Nephron progenitor cell (in vitro differentiated cells): Measurements from ENCODE around the gene ZBTB4.

Experiments used
- DNase-seq: peaks from one replicate; pipeline ENCODE4 v3.0.0; 2021
- H3K27ac Mint-ChIP-seq: 2 replicates; pipeline ENCODE4 v1.8.0; 2021; ENCODE audit warnings: mild to moderate bottlenecking, moderate library complexity, mixed read lengths
- H3K27me3 Mint-ChIP-seq: 2 replicates; pipeline ENCODE4 v1.8.0; 2021; ENCODE audit warnings: mild to moderate bottlenecking, low read depth, mixed read lengths; ENCODE audit not compliant: poor library complexity
- H3K36me3 Mint-ChIP-seq: 2 replicates; pipeline ENCODE4 v1.8.0; 2021; ENCODE audit warnings: low read depth, mixed read lengths
- H3K4me1 Mint-ChIP-seq: 2 replicates; pipeline ENCODE4 v1.8.0; 2021; ENCODE audit warnings: mixed read lengths
- H3K4me3 Mint-ChIP-seq: 2 replicates; pipeline ENCODE4 v1.8.0; 2021; ENCODE audit warnings: mild to moderate bottlenecking, moderate library complexity, mixed read lengths
- H3K9me3 Mint-ChIP-seq: 2 replicates; pipeline ENCODE4 v1.8.0; 2021; ENCODE audit warnings: mild to moderate bottlenecking, moderate library complexity, mixed read lengths
- TF ChIP-seq, protein P1 (sequence below): fragments of 200-600 bp; sonication (generic); IDR thresholded peaks from 2 replicates; pipeline ENCODE4 v1.5.0; 2021; ENCODE audit warnings: antibody characterized with exemption

The ZBTB4 gene

DNA sequence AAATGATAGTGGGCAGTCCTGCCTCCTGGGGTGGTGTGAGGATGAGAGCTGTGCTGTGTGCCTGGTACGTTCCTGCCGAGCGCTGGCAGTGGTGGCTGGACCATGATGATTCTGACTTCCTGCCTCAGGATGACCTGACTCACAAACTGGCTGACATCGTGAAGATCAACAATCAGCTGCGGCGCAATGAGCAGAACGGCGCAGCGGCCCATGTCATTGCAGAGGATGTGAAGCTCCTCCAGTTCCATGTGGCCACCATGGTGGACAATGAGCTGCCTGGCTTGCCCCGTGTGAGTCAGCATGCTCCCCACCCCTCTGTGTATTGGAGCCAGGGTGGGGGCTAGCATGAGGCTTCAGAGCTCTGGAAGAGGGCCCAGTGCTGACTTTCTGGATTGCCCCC lies 17.8 kb upstream of the ZBTB4 start:
- Mint-ChIP-seq H3K36me3 (peaks cover 85% of the 10 kb centered on the region), H3K27ac (peak overlapping the region; percentile 64)

DNA sequence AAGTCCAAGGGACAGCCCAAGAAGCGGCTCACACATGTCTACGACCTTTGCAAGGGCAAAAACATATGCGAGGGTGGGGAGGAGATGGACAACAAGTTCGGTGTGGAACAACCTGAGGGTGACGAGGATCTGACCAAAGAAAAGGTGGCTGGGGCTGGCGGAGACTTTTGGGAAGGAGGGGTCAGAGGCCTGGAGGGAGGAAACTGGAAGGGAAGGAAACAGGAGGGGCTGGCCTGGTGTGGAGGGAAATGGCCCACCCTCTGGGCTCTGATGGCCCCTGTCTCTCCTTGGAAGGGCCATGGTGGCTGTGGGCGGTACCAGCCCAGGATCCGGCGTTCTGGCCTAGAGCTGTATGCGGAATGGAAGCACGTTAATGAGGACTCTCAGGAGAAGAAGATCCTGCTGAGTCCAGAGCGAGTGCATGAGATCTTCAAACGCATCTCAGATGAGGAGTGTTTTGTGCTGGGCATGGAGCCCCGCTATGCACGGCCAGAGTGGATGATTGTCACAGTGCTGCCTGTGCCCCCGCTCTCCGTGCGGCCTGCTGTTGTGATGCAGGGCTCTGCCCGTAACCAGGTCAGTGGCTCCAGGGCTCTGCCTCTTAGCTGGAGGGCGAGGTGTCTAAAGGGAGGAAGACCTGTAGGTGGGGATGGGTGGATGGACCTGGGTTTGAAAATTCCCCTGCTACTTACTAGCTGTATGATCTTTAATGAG lies 17.2 kb upstream of the ZBTB4 start:
- H3K27ac Mint-ChIP-seq: peak overlapping the region; percentile 68
- H3K36me3 Mint-ChIP-seq: peaks cover 86% of the 10 kb centered on the region
- TF ChIP-seq, protein P1, sequence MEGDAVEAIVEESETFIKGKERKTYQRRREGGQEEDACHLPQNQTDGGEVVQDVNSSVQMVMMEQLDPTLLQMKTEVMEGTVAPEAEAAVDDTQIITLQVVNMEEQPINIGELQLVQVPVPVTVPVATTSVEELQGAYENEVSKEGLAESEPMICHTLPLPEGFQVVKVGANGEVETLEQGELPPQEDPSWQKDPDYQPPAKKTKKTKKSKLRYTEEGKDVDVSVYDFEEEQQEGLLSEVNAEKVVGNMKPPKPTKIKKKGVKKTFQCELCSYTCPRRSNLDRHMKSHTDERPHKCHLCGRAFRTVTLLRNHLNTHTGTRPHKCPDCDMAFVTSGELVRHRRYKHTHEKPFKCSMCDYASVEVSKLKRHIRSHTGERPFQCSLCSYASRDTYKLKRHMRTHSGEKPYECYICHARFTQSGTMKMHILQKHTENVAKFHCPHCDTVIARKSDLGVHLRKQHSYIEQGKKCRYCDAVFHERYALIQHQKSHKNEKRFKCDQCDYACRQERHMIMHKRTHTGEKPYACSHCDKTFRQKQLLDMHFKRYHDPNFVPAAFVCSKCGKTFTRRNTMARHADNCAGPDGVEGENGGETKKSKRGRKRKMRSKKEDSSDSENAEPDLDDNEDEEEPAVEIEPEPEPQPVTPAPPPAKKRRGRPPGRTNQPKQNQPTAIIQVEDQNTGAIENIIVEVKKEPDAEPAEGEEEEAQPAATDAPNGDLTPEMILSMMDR: no peak
- peaks cover 2% of the 10 kb centered on the region for H3K27me3 Mint-ChIP-seq
- no peaks in the 10 kb centered on the region for H3K9me3 Mint-ChIP-seq
- peaks cover 4% of the 10 kb centered on the region for H3K4me1 Mint-ChIP-seq
- no peak for DNase-seq
- no peak overlapping the region for H3K4me3 Mint-ChIP-seq

More for the DNA sequence above, 17.8 kb upstream of the ZBTB4 start:
- H3K9me3 Mint-ChIP-seq: no peaks in the 10 kb centered on the region
- peaks cover 2% of the 10 kb centered on the region for H3K27me3 Mint-ChIP-seq
- no peaks in the 10 kb centered on the region for H3K4me1 Mint-ChIP-seq
- no peak for DNase-seq
- TF ChIP-seq, protein P1: no peak
- no peak overlapping the region for H3K4me3 Mint-ChIP-seq

DNA sequence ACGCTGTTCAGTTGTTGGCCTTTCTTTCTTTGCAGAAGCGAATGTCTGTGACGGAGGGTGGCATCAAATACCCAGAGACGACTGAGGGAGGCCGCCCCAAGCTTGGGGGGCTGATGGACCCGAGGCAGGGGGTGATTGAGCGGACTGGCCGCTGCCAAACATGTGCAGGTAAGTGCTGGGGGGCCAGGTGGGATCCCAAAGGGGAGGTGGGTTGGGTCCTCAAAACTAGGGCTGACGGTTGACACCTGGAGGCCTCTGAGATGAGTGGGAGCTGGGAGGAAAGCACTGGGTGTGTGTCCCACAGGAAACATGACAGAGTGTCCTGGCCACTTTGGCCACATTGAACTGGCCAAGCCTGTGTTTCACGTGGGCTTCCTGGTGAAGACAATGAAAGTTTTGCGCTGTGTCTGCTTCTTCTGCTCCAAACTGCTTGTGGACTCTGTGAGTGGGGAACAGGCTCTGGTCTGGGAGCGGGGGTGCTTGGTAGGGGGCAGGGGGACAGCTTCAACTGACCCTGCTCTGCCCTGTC lies 16.5 kb upstream of the ZBTB4 start:
- TF ChIP-seq, protein P1: no peak
- Mint-ChIP-seq H3K4me1 (peaks cover 8% of the 10 kb centered on the region), H3K27me3 (peaks cover 2% of the 10 kb centered on the region), H3K9me3 (no peaks in the 10 kb centered on the region), H3K27ac (peak overlapping the region; percentile 68), H3K4me3 (no peak overlapping the region), H3K36me3 (peaks cover 83% of the 10 kb centered on the region)
- DNase-seq: no peak

DNA sequence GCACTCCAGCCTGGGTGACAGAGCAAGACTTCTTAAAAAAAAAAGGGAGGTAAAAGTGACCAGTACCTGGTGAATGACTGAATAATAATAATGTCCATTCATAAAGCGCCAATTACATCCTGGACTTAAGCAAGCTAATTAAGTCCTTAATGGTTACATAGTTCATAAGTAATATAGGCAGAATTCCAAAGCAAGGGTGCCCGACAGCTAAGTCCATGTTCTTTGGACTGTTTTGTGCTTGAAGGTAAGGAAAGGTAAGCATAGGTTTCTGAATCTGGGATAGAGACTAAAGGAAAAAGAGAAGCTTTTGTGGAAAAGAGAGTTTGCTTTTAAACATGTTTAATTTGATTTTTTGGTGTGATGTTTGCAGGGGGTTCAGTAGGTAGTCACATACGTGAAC lies 14.5 kb upstream of the ZBTB4 start:
- TF ChIP-seq, protein P1: no peak
- Mint-ChIP-seq H3K4me3 (no peak overlapping the region), H3K27ac (peak overlapping the region; percentile 98), H3K9me3 (no peaks in the 10 kb centered on the region), H3K4me1 (peaks cover 19% of the 10 kb centered on the region), H3K27me3 (peaks cover 2% of the 10 kb centered on the region), H3K36me3 (peaks cover 89% of the 10 kb centered on the region)
- no peak for DNase-seq

DNA sequence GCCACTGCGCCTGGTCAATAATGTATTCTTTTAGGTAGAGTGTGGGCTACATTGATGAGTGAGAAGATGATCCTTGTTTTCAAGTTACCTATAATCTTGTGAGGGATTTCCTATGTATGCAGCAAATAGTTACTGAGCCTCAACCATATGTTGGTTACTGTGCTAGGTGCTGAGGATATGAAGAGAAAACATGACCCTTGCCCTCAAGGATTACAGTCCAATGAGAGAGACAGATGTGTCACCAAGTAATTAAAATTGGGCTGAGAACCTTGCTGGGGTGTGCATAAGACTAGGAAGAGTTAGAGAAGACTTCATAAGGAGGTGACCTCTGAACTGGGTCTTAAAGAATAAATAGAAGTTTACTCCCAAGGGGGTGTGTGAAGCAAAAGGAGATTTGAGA lies 12.2 kb upstream of the ZBTB4 start:
- peak overlapping the region; percentile 49 for H3K27ac Mint-ChIP-seq
- H3K4me3 Mint-ChIP-seq: no peak overlapping the region
- H3K27me3 Mint-ChIP-seq: peaks cover 2% of the 10 kb centered on the region
- no peaks in the 10 kb centered on the region for H3K9me3 Mint-ChIP-seq
- TF ChIP-seq, protein P1: no peak
- DNase-seq: no peak
- peaks cover 82% of the 10 kb centered on the region for H3K36me3 Mint-ChIP-seq
- peaks cover 38% of the 10 kb centered on the region for H3K4me1 Mint-ChIP-seq

DNA sequence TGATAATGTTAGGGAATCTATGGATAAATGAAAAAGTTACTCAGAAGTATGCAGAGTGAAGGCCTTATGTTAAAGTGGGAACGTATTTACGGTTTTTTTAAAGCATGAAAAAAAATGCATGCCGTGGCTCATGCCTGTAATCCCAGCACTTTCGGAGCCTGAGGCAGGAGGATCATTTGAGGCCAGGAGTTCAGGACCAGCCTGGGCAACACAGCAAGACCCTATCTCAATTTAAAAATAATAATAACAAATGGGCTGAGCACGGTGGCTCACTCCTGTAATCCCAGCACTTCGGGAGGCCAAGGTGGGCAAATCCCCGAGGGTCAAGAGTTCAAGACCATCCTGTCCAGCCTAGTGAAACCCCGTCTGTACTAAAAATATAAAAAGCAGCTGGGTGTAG lies 10.7 kb upstream of the ZBTB4 start:
- TF ChIP-seq, protein P1: no peak
- Mint-ChIP-seq H3K4me1 (peaks cover 52% of the 10 kb centered on the region), H3K36me3 (peaks cover 77% of the 10 kb centered on the region), H3K27ac (no peak overlapping the region), H3K4me3 (no peak overlapping the region), H3K27me3 (peaks cover 6% of the 10 kb centered on the region), H3K9me3 (no peaks in the 10 kb centered on the region)
- no peak for DNase-seq
